ENCODE measurements around the gene PRSS36. TPM values are rescaled to one million over a fixed set of nuclear protein-coding genes. Genes with fewer than 3 reads are reported as not detected.

The PRSS36 gene
- total RNA-seq, 4 donors from 2014 or later: 2.6 to 11.3 (median 8.3) TPM

DNA sequence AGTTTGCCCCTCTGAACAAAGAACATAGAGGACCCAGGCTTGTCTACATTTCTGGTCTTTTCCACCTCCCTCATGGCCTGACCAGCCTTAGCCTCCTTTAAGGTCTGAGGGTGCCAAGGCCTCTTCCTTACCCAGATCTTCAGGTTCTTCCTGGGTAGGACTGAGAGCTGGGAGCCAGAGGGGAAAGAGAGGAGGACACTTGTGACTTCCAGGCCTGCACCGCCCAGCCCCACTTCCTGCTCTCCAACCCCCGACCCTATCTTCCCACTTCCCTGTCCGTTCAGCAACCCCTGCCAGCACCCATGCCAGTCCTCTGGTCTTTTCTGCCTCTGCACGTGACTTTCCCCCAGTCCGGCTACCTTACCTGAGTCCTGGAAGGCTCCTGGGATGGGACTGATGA is 534 bp downstream of the PRSS36 start:
- TF ChIP-seq, protein P1, sequence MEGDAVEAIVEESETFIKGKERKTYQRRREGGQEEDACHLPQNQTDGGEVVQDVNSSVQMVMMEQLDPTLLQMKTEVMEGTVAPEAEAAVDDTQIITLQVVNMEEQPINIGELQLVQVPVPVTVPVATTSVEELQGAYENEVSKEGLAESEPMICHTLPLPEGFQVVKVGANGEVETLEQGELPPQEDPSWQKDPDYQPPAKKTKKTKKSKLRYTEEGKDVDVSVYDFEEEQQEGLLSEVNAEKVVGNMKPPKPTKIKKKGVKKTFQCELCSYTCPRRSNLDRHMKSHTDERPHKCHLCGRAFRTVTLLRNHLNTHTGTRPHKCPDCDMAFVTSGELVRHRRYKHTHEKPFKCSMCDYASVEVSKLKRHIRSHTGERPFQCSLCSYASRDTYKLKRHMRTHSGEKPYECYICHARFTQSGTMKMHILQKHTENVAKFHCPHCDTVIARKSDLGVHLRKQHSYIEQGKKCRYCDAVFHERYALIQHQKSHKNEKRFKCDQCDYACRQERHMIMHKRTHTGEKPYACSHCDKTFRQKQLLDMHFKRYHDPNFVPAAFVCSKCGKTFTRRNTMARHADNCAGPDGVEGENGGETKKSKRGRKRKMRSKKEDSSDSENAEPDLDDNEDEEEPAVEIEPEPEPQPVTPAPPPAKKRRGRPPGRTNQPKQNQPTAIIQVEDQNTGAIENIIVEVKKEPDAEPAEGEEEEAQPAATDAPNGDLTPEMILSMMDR (IDR thresholded peaks at IDR 0.05; ENCODE audit: low read depth): no peak

- TF ChIP-seq, protein P1 (IDR thresholded peaks at IDR 0.05; ENCODE audit: low read depth): no peak
Measured at GRCh38 chr16:31148896-31149295, 970 bp downstream of the PRSS36 start.

DNA sequence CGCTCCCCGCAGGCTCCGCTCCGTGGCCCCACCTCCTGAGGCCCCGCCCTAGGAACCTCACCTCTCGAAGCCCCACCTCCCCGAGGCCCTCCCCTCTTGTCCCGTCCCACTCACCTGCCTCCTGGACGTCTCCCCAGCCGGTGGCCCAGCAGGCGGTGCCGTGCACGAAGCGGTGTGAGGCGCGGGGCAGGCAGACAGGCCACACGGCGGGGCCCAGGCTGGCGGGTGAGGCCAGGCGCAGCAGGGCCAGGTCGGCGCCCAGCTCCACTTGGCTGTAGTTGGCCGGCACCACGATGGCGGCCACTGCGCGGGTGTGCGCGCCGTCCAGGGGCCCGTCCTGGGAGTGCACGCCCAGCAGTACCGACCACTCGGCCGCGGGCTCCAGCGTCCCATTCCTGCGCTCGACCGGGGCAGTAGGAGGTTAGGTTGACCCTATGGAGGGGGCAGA is 1.6 kb downstream of the PRSS36 start:
- TF ChIP-seq, protein P1 (IDR thresholded peaks at IDR 0.05; ENCODE audit: low read depth): no peak

GRCh38 chr16:31147574-31147973 is 2.3 kb downstream of the PRSS36 start:
- TF ChIP-seq, protein P1 (IDR thresholded peaks at IDR 0.05; ENCODE audit: low read depth): no peak

GRCh38 chr16:31145398-31145990 is 4.4 kb downstream of the PRSS36 start:
- TF ChIP-seq, protein P1 (IDR thresholded peaks at IDR 0.05; ENCODE audit: low read depth): no peak

- TF ChIP-seq, protein P1 (IDR thresholded peaks at IDR 0.05; ENCODE audit: low read depth): no peak
Measured at GRCh38 chr16:31143694-31144148, 6.1 kb downstream of the PRSS36 start.

DNA sequence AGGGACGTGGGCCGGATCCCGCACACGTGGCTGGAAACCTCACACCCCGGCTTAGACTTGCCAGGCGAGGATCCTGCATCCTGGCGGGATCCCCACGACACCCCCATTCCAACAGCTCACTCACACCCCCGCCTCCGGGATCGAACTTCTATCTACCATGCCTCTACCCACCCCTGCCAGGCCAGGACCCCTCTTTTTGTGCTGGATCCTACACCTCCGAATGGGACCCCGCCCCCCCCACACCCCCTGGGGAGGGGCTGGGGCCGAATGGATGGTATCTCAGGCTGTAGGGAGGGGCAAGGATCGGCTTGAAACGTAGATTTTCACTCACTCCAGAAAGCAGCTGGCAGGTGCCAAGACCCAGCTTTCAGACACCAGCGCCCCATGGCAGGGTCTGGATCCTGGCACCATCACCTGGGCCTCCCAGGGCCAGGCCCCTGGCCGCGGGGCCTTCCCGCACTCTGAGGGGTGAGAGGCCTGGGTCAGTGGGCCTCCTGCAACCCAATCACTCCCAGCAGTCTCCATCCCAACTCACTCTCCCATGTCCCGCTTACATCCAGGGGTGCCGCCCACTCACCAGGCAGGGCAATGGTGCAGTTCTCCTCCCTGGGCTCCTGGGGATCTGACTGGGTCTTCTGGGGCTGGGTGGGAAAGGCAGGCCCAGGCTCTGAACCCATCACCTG is 6.7 kb downstream of the PRSS36 start:
- TF ChIP-seq, protein P1 (IDR thresholded peaks at IDR 0.05; ENCODE audit: low read depth): no peak
